Cardiac fibroblast (primary cell): ENCODE measurements around the gene C3orf20.

ENCODE experiments used
- DNase-seq, 2 donors: peaks; one replicate each; pipeline versions ENCODE4 v3.0.0 to v3.0.0-alpha.2; 2010; ENCODE audit warnings: low read depth in 2 of 2
- H3K4me3 ChIP-seq, 2 donors: replicated peaks in 1 of 2; 1 replicate in 1 of 2; 2 replicates in 1 of 2; pipeline ENCODE4 v1.5.1; 2011; ENCODE audit warnings: low read depth in 2 of 2, low read length in 2 of 2, mild to moderate bottlenecking in 2 of 2, moderate library complexity in 1 of 2
- TF ChIP-seq, protein P1 (sequence below): IDR thresholded peaks from one replicate; pipeline ENCODE4 v1.5.1; 2011; ENCODE audit warnings: low read depth, mild to moderate bottlenecking, low read length, inconsistent platforms

C3orf20 gene

DNA sequence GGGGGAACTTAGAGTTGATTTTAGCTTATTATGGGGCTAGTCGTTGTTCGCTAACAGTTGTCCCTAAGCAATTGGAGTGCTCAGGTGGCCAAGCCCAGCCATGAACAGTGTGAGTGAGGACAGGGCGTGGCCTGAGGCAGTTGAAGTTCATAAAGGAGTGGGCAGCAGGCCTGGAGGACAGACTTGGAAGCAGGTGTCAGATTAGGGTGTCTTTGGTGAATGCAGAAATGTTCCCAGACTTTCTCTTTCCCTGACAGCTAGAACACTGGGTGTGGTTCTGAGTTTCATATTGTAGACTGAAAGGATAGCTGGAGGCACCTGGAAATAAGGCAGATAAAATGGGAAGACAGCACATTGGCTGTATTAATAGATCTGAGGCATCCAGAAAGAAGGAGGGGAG, 84.0 kb downstream of the C3orf20 start:
- DNase-seq, result no peak
- TF ChIP-seq, protein P1, sequence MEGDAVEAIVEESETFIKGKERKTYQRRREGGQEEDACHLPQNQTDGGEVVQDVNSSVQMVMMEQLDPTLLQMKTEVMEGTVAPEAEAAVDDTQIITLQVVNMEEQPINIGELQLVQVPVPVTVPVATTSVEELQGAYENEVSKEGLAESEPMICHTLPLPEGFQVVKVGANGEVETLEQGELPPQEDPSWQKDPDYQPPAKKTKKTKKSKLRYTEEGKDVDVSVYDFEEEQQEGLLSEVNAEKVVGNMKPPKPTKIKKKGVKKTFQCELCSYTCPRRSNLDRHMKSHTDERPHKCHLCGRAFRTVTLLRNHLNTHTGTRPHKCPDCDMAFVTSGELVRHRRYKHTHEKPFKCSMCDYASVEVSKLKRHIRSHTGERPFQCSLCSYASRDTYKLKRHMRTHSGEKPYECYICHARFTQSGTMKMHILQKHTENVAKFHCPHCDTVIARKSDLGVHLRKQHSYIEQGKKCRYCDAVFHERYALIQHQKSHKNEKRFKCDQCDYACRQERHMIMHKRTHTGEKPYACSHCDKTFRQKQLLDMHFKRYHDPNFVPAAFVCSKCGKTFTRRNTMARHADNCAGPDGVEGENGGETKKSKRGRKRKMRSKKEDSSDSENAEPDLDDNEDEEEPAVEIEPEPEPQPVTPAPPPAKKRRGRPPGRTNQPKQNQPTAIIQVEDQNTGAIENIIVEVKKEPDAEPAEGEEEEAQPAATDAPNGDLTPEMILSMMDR, result no peak
- H3K4me3 ChIP-seq, result no peak overlapping the region

DNA sequence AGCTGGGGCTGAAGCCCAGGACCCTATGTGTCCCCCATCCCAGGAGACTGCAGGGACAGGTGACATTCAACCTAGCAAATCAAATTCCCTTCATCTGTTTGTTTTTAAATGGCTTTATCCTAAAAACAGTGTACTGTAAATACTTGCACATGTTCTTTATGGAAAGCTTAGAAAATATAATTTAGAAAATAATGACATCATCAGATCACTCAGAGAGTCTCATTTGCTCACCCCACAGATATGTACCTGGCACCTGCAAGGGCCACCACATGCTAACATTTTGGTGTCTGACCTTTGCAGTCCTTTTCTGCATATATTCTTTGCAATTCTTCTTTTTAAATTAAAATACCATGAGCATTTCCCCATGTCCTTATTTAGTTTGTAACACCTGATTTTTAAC, 85.2 kb downstream of the C3orf20 start:
- TF ChIP-seq, protein P1, result no peak
- no peak for DNase-seq
- H3K4me3 ChIP-seq, result no peak overlapping the region

DNA sequence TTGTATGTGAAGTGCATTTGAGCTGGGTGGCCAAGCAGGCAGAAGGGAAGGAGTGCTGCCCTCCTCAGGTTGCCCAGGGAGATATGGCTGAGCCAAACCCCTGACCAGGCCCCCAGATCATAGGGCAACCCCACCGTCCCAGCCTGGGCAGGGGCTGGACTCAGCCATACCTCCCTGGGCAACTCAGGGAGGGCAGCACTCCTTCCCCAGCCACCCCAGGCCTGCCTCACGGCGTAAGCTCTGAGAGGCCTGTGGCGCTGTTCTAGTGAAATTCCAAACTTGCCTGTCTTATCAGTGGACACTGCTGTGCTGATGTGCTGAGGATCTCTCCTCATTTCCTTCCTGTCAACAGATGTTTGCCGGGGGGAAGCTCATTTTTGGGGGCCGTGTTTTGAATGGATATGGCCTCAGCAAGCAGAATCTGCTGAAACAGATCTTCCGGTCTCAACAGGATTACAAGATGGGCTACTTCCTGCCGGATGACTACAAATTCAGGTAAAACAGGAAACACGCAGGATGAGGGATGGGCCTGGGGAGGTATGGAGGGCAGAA, 86.3 kb downstream of the C3orf20 start:
- TF ChIP-seq, protein P1, result no peak
- no peak for DNase-seq
- H3K4me3 ChIP-seq, result no peak overlapping the region

DNA sequence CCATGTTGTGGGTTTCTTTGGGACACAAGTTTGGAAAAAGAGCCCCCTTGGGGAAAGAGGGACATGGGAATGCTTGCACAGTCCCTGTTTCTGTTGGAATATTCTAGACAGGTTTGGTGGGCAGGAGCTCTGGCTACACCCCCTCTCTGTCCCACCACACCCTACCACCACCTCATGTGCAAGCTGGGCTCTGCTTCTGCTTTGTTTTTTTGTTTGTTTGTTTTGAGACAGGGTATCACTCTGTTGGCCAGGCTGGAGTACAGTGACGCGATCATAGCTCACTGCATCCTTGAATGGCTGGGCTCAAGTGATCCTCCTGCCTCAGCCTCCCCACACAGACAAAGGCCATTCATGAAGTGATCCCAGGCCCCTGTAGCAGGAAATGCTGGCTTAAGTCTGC, 86.9 kb downstream of the C3orf20 start:
- DNase-seq, result no peak
- TF ChIP-seq, protein P1, result no peak
- no peak overlapping the region for H3K4me3 ChIP-seq

DNA sequence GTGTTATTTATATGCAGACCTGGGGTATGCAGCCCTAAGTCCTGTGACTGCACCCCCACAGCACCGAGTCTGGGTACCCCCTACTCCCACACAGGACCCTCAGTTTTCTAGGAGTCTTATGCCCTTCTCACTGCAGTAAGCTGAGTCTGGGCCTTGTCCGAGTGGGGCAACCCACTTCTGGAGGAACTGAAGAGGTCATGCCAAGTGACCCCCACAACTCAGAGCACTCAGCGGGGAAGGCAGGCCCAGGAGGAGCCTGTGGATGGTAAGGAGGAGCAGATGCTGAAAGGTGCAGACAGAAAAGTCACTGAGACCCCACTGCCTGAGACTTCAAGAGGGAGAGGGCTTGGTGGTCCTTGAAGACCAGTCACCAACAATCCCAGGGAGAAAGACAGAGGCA, 87.8 kb downstream of the C3orf20 start:
- TF ChIP-seq, protein P1, result no peak
- H3K4me3 ChIP-seq, result no peak overlapping the region
- DNase-seq, result no peak

DNA sequence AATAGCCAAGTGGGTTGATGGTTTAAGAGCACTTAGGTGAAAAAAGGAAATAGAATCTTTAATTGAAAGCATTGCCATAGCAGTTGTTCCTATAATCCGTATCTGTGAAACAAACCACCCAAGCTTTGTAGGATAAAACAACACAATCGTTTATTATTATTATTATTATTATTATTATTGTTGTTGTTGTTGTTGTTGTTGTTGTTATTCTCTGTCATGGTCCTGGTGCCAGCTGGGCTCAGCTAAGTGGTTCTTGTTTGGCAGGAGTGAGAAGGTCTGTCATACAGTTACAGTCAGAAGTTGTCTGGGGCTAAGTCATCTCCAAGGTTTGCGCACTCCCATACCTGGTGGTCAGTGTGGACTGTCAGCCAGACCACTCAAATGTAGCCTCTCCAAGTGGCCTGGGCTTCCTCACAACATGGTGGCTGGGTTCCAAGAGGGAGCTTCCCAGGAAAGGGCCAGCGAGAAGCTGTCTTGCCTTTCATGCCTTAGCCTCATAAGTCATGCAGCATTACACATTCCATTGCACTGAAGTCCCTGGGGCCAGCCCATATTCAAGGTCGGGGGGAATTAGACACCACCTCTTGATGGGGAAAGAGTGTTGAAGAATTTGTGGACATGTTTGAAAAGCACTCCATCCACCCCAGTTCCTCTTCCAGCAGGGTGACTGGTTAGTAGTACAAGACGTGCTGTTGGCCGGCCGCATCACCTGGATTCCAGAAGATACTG, 89.6 kb downstream of the C3orf20 start:
- no peak overlapping the region for H3K4me3 ChIP-seq
- TF ChIP-seq, protein P1, result no peak
- peak in 1 of 2 donors; percentile 6 for DNase-seq

DNA sequence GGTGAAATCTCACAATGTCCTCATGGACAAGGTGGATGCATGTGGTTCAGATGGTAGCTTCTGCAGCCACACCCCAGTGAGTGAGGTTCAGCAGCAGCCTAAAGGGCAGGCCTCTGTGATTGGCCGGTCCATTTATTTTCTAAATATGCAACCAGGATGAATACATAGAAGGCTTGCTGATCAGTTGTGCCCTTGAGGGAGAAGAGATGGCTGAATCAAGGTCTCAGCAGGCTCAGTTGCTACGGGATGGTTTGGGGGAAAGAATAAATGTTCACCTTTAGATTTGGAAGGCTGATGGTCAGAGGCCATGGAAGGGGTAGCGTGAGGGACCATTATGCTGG, 90.1 kb downstream of the C3orf20 start:
- TF ChIP-seq, protein P1, result no peak
- DNase-seq, result no peak
- no peak overlapping the region for H3K4me3 ChIP-seq
